ENCODE measurements around the gene WWTR1. TPM values are rescaled to one million over a fixed set of nuclear protein-coding genes. Genes with fewer than 3 reads are reported as not detected.
A peak's percentile ranks its signal among the peaks of the same experiment; 100 is the strongest.

Gene WWTR1
- total RNA-seq (55.0 and 69.1 TPM in 2 replicates), polyA plus RNA-seq (54.8 and 80.6 TPM in 2 replicates)

DNA sequence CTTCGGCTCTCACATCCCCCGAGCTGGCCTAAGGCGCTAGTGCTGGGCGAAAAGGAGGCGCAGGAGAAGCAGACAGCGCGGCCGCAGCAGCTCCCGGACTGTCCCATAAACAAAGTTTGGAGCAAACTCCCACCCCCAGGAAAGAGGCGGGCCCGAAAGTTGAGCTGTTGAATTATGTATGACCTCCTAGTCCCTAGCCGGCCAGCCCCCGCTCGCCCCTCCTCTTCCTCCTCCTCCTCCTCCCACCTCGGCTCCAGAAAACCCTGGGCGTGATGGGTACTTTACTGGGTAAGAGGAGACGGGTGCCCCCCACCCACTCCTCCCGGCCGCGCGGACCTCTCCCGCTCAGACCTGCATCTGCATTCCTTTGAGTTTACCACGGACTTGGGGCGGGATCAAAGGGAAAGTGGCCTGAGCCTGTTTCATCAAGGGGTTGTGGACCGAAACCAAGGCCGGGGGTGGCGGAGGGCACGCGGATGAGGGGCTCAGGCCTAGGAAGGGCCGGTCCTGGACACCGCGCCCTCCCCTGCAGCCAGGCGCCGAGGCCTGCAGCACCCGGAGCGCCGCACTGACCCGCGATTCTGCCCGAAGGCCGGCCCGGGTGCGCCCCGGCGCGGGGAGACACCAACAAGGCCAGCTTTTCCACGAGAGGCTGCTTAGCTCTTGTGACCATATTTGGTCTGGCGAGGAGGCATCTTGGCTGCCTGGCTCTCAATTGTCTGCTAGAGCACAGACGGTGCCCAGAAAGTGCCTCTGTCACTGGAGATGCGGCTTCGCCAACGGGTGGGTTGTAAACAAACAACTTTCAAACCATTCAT is at the start of gene WWTR1:
TSS of gene WWTR1 (minus strand) at position 100 of the 818 bp plus-strand sequence. CDS start 719 bp downstream, outside the sequence.
- peak within 1 kb of the TSS; percentile 77 for H3K4me3 ChIP-seq
- H3K9me3 ChIP-seq (ENCODE audit: low read depth), result no peaks in the 10 kb centered on the region
- peaks cover 3% of the 10 kb centered on the region for H3K36me3 ChIP-seq
- peak within 1 kb of the TSS; percentile 100 for H3K27ac ChIP-seq
- H3K4me1 ChIP-seq (ENCODE audit: low read depth), result peaks cover 27% of the 10 kb centered on the region
- H3K27me3 ChIP-seq, result no peaks in the 10 kb centered on the region
- TF ChIP-seq, protein P1, sequence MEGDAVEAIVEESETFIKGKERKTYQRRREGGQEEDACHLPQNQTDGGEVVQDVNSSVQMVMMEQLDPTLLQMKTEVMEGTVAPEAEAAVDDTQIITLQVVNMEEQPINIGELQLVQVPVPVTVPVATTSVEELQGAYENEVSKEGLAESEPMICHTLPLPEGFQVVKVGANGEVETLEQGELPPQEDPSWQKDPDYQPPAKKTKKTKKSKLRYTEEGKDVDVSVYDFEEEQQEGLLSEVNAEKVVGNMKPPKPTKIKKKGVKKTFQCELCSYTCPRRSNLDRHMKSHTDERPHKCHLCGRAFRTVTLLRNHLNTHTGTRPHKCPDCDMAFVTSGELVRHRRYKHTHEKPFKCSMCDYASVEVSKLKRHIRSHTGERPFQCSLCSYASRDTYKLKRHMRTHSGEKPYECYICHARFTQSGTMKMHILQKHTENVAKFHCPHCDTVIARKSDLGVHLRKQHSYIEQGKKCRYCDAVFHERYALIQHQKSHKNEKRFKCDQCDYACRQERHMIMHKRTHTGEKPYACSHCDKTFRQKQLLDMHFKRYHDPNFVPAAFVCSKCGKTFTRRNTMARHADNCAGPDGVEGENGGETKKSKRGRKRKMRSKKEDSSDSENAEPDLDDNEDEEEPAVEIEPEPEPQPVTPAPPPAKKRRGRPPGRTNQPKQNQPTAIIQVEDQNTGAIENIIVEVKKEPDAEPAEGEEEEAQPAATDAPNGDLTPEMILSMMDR (IDR thresholded peaks at IDR 0.05; ENCODE audit: low read depth, low read length), result peak; percentile 27
- DNase-seq (ENCODE audit: low read depth in 1 of 2, low spot score in 1 of 2), result peak; percentile 94 to 97

DNA sequence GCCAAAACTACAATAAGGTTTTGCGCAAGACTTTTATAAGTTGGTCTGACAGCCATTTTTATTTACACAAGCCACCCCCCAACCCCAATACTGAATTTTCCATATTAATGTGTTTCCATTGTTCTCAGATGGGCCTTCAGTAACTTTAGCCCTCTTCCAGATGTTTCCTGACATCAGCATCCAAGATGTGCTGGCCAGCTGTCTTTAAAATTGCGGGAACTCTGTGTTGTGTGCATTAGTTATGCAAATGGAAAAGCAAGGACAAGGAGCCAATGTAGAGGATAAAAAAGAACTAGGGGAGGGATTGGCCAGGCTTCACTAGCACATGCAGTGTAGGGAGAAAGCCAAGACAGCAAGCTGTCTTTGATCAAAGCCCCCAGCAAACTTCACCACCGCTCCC is 49.1 kb upstream of the WWTR1 start:
- TF ChIP-seq, protein P1 (IDR thresholded peaks at IDR 0.05; ENCODE audit: low read depth, low read length), result no peak
- Histone ChIP-seq H3K9me3 (ENCODE audit: low read depth) (no peaks in the 10 kb centered on the region), H3K36me3 (no peaks in the 10 kb centered on the region), H3K27ac (no peak overlapping the region), H3K4me1 (ENCODE audit: low read depth) (no peaks in the 10 kb centered on the region), H3K27me3 (no peaks in the 10 kb centered on the region), H3K4me3 (no peak overlapping the region)
- peak in 1 of 2 donors; percentile 54 for DNase-seq (ENCODE audit: low read depth in 1 of 2, low spot score in 1 of 2)

DNA sequence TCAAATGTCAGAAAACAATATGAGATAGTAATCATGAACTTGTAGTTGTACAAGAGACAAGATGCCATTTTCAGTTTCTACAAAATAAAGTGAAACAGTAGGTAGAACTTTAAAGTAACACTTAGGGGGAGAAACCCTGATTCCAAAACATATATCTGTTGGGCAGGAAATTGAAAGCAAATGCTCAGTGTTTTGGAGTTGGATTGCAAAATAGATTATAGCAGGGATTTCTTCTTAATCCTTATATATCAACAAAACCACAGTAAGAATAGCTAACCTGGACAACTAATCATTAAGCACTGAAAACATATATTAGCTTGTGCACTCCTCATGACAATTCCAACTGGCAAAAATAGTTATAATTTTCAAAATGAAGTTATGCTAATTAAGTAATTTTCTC is 47.6 kb upstream of the WWTR1 start:
- Histone ChIP-seq H3K27me3 (no peaks in the 10 kb centered on the region), H3K4me3 (no peak overlapping the region), H3K9me3 (ENCODE audit: low read depth) (no peaks in the 10 kb centered on the region), H3K27ac (no peak overlapping the region), H3K4me1 (ENCODE audit: low read depth) (no peaks in the 10 kb centered on the region), H3K36me3 (no peaks in the 10 kb centered on the region)
- DNase-seq (ENCODE audit: low read depth in 1 of 2, low spot score in 1 of 2), result no peak
- TF ChIP-seq, protein P1 (IDR thresholded peaks at IDR 0.05; ENCODE audit: low read depth, low read length), result no peak

DNA sequence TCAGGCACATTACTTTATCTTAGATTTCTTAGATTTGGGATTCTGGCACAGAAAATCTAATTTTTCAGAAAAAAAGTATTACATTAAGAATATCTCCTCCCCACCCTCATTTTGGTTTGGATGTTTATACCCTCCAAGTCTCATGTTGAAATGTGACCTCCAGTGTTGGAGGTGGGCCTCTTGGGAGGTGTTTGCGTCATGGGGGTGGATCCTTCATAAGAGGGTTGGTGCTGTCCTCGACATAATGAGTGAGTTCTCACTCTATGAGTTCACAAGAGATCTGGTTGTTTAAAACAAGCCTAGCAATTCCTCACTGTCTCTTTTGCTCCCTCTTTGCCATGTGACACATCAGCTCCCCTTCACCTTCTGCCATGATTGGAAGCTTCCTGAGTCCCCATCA is 45.6 kb upstream of the WWTR1 start:
- TF ChIP-seq, protein P1 (IDR thresholded peaks at IDR 0.05; ENCODE audit: low read depth, low read length), result no peak
- H3K4me1 ChIP-seq (ENCODE audit: low read depth), result no peaks in the 10 kb centered on the region
- no peak overlapping the region for H3K27ac ChIP-seq
- no peak overlapping the region for H3K4me3 ChIP-seq
- no peaks in the 10 kb centered on the region for H3K36me3 ChIP-seq
- H3K27me3 ChIP-seq, result no peaks in the 10 kb centered on the region
- DNase-seq (ENCODE audit: low read depth in 1 of 2, low spot score in 1 of 2), result peak in 1 of 2 donors; percentile 29
- H3K9me3 ChIP-seq (ENCODE audit: low read depth), result no peaks in the 10 kb centered on the region

DNA sequence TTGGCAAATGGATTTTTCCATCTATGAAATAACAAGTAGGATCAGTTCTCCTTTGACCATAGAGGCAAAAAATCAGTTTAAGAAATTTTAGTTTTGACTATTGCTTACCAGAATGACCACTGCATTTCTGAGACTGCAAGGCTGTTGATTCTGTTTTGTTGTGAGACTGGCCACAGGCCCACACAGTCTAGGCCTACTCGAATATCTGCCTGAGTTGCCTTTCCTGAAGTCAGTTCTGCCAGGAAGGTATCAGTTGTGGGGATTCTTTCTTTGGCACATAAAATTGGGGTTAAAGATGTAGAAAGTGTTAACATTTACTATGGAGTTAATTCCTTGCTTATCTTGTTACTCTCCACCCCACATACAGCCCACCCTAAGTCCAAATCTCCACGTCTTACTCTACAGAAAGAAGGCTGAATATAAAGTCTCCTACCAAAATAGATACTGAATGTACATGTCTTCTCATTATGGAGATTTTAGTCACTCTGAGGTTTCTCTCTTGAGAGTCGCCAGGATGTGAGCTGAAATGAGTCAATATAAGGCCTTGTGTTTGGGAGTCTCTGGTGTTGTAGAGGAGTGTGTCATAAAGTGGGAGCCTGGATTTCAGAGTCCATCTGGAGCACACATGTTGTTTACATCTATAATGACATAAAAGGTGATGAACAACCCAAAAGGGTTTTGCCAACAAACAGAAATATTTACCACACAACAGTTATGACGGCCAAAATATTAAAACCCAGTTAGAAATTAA is 45.0 kb upstream of the WWTR1 start:
- no peak overlapping the region for H3K27ac ChIP-seq
- H3K27me3 ChIP-seq, result no peaks in the 10 kb centered on the region
- H3K9me3 ChIP-seq (ENCODE audit: low read depth), result no peaks in the 10 kb centered on the region
- no peaks in the 10 kb centered on the region for H3K36me3 ChIP-seq
- no peaks in the 10 kb centered on the region for H3K4me1 ChIP-seq (ENCODE audit: low read depth)
- H3K4me3 ChIP-seq, result no peak overlapping the region
- TF ChIP-seq, protein P1 (IDR thresholded peaks at IDR 0.05; ENCODE audit: low read depth, low read length), result no peak
- peak in 1 of 2 donors; percentile 68 for DNase-seq (ENCODE audit: low read depth in 1 of 2, low spot score in 1 of 2)

All from cardiac muscle cell (in vitro differentiated cells and primary cell).